NOMO-1 treated with DMSO at 0.1 percent for 48 hours (cell line): ENCODE results near the gene ACRBP.

Experiments used
- DNase-seq: peaks from one replicate; lab custom pipeline; 2025; ENCODE audit not compliant: unreplicated experiment; lab: John Stamatoyannopoulos, UW

The ACRBP gene

GRCh38 chr12:6647083-6647604, at the start of gene ACRBP:
Gene ACRBP, minus strand, starts transcription at chr12:6647432. Its CDS starts 66 bp downstream, at chr12:6647366.
- peak; percentile 50 for DNase-seq

GRCh38 chr12:6695313-6696045, 48.2 kb upstream of the ACRBP start:
- no peak for DNase-seq

GRCh38 chr12:6694701-6695100, 47.5 kb upstream of the ACRBP start:
- DNase-seq: no peak

GRCh38 chr12:6693832-6694355, 46.7 kb upstream of the ACRBP start:
- DNase-seq: no peak

- DNase-seq: no peak
Measured at GRCh38 chr12:6692888-6693287, 45.7 kb upstream of the ACRBP start.

GRCh38 chr12:6691473-6691872, 44.2 kb upstream of the ACRBP start:
- no peak for DNase-seq

- DNase-seq: peak; percentile 99
Measured at GRCh38 chr12:6688999-6689882, 42.0 kb upstream of the ACRBP start, which contains the start of gene ZNF384. Gene ZNF384, minus strand, starts transcription at chr12:6689375. Its CDS starts 9,855 bp downstream, at chr12:6679520.

GRCh38 chr12:6688543-6688998, 41.3 kb upstream of the ACRBP start:
- no peak for DNase-seq

GRCh38 chr12:6685814-6686213, 38.6 kb upstream of the ACRBP start:
- no peak for DNase-seq

- DNase-seq: peak; percentile 50
Measured at GRCh38 chr12:6684609-6685008, 37.4 kb upstream of the ACRBP start.

GRCh38 chr12:6676962-6677361, 29.7 kb upstream of the ACRBP start:
- no peak for DNase-seq

- DNase-seq: no peak
Measured at GRCh38 chr12:6672143-6672542, 24.9 kb upstream of the ACRBP start.

GRCh38 chr12:6667559-6668210, 20.5 kb upstream of the ACRBP start:
- DNase-seq: no peak

- no peak for DNase-seq
Measured at GRCh38 chr12:6666211-6666610, 19.0 kb upstream of the ACRBP start.

GRCh38 chr12:6664902-6665301, 17.7 kb upstream of the ACRBP start:
- peak; percentile 59 for DNase-seq

GRCh38 chr12:6662906-6663742, 15.9 kb upstream of the ACRBP start, which contains the start of gene ING4:
Gene ING4, minus strand, starts transcription at chr12:6663119. Its CDS starts 18 bp downstream, at chr12:6663101.
- DNase-seq: peak; percentile 99

- DNase-seq: no peak
Measured at GRCh38 chr12:6662602-6662905, 15.3 kb upstream of the ACRBP start.

- no peak for DNase-seq
Measured at GRCh38 chr12:6653987-6654386, 6.8 kb upstream of the ACRBP start.

GRCh38 chr12:6653342-6653741, 6.1 kb upstream of the ACRBP start:
- DNase-seq: no peak

- no peak for DNase-seq
Measured at GRCh38 chr12:6652391-6652790, 5.2 kb upstream of the ACRBP start.
